Thymus (tissue), 11 donors: Measurements from ENCODE around the gene TTC34. TPM values are rescaled to one million over a fixed set of nuclear protein-coding genes. Genes with fewer than 3 reads are reported as not detected.

Experiments
- DNase-seq, 9 donors: peaks; one replicate each; pipeline ENCODE4 v3.0.0-alpha.2; 2013; ENCODE audit warnings: low spot score in 9 of 9, low read depth in 6 of 9, missing footprints in 1 of 9
- H3K27ac ChIP-seq, 2 donors: one replicate each; pipeline ENCODE4 v1.5.1; 2013; ENCODE audit warnings: control low read depth in 1 of 2, low read depth in 1 of 2, low read length in 1 of 2, mild to moderate bottlenecking in 1 of 2, moderate library complexity in 1 of 2
- H3K27me3 ChIP-seq, 2 donors: one replicate each; pipeline ENCODE4 v1.5.1; 2013; ENCODE audit warnings: low read length in 1 of 2; ENCODE audit not compliant: control insufficient read depth in 2 of 2, insufficient read depth in 1 of 2
- H3K36me3 ChIP-seq, 2 donors: one replicate each; pipeline ENCODE4 v1.5.1; 2013; ENCODE audit warnings: low read length in 1 of 2, mild to moderate bottlenecking in 1 of 2, moderate library complexity in 1 of 2; ENCODE audit not compliant: control insufficient read depth in 2 of 2, insufficient read depth in 2 of 2
- H3K4me1 ChIP-seq, 2 donors: one replicate each; pipeline ENCODE4 v1.5.1; 2013; ENCODE audit warnings: low read length in 2 of 2; ENCODE audit not compliant: control insufficient read depth in 2 of 2, insufficient read depth in 2 of 2
- H3K4me3 ChIP-seq, 2 donors: one replicate each; pipeline ENCODE4 v1.5.1; 2013; ENCODE audit warnings: low read length in 2 of 2, control low read depth in 1 of 2, mild to moderate bottlenecking in 1 of 2
- H3K9me3 ChIP-seq, 2 donors: one replicate each; pipeline ENCODE4 v1.5.1; 2013; ENCODE audit warnings: low read length in 1 of 2, mild to moderate bottlenecking in 1 of 2; ENCODE audit not compliant: control insufficient read depth in 2 of 2, insufficient read depth in 1 of 2
- WGBS: extraction: QIAGEN DNeasy Blood & Tissue Kit; methylation state at CpG from one replicate; pipeline ENCODE4 v1.1.7; 2013; 5-methylcytosine and 5-hydroxymethylcytosine counted together
- polyA plus RNA-seq: library from polyadenylated mRNA; stranded (reverse); fragments of 200-250 nt; gene quantifications from one replicate; pipeline ENCODE4 v1.2.3, GENCODE V29; 2013
- total RNA-seq: library from RNA; stranded (reverse); fragments of 120-200 nt; gene quantifications from one replicate; pipeline ENCODE4 v1.2.4, GENCODE V29; 2013
- donor health status: healthy.

The TTC34 gene
- total and polyA plus RNA-seq, 2 donors: 0.09 to 0.34 TPM

- Histone ChIP-seq H3K4me1 (peaks cover 0 to 3% of the 10 kb centered on the region in 2 donors), H3K27me3 (peaks cover 2 to 5% of the 10 kb centered on the region in 2 donors), H3K36me3 (no peaks in the 10 kb centered on the region), H3K4me3 (no peak overlapping the region), H3K27ac (no peak overlapping the region), H3K9me3 (peaks cover 0 to 9% of the 10 kb centered on the region in 2 donors)
- no peak for DNase-seq
- WGBS: 92% methylated on average over 28 of the region's 28 CpGs
Measured at GRCh38 chr1:2596530-2597333, 204.8 kb downstream of the TTC34 start.

- WGBS: 94% methylated on average over 31 of the region's 31 CpGs
- Histone ChIP-seq H3K9me3 (peaks cover 0 to 9% of the 10 kb centered on the region in 2 donors), H3K27me3 (peaks cover 2 to 5% of the 10 kb centered on the region in 2 donors), H3K4me1 (peaks cover 0 to 3% of the 10 kb centered on the region in 2 donors), H3K36me3 (no peaks in the 10 kb centered on the region), H3K4me3 (no peak overlapping the region), H3K27ac (no peak overlapping the region)
- no peak for DNase-seq
Measured at GRCh38 chr1:2595812-2596529, 205.5 kb downstream of the TTC34 start.

GRCh38 chr1:2595261-2595811, 206.2 kb downstream of the TTC34 start:
- Histone ChIP-seq H3K36me3 (no peaks in the 10 kb centered on the region), H3K27ac (no peak overlapping the region), H3K4me3 (no peak overlapping the region), H3K9me3 (peaks cover 0 to 9% of the 10 kb centered on the region in 2 donors), H3K27me3 (peaks cover 2 to 5% of the 10 kb centered on the region in 2 donors), H3K4me1 (peaks cover 0 to 3% of the 10 kb centered on the region in 2 donors)
- WGBS: 93% methylated on average over 19 of the region's 19 CpGs
- DNase-seq: no peak

- Histone ChIP-seq H3K36me3 (no peaks in the 10 kb centered on the region), H3K27me3 (peaks cover 2 to 5% of the 10 kb centered on the region in 2 donors), H3K27ac (no peak overlapping the region), H3K4me3 (no peak overlapping the region), H3K4me1 (peaks cover 0 to 3% of the 10 kb centered on the region in 2 donors), H3K9me3 (peaks cover 0 to 9% of the 10 kb centered on the region in 2 donors)
- 95% methylated on average over 17 of the region's 17 CpGs for WGBS
- no peak for DNase-seq
Measured at GRCh38 chr1:2594641-2595131, 206.8 kb downstream of the TTC34 start.

- H3K27ac ChIP-seq: no peak overlapping the region
- no peaks in the 10 kb centered on the region for H3K36me3 ChIP-seq
- DNase-seq: no peak
Measured at GRCh38 chr1:2594001-2594640, 207.4 kb downstream of the TTC34 start.

GRCh38 chr1:2593251-2593878, 208.1 kb downstream of the TTC34 start:
- Histone ChIP-seq H3K9me3 (peaks cover 0 to 6% of the 10 kb centered on the region in 2 donors), H3K27me3 (peaks cover 2 to 4% of the 10 kb centered on the region in 2 donors), H3K27ac (no peak overlapping the region), H3K4me3 (no peak overlapping the region), H3K4me1 (peaks cover 0 to 3% of the 10 kb centered on the region in 2 donors), H3K36me3 (no peaks in the 10 kb centered on the region)
- no peak for DNase-seq
- 88% methylated on average over 26 of the region's 26 CpGs for WGBS

More at GRCh38 chr1:2594001-2594640, 207.4 kb downstream of the TTC34 start:
- Histone ChIP-seq H3K4me3 (no peak overlapping the region), H3K4me1 (peaks cover 0 to 3% of the 10 kb centered on the region in 2 donors), H3K27me3 (peaks cover 2 to 5% of the 10 kb centered on the region in 2 donors), H3K9me3 (peaks cover 0 to 9% of the 10 kb centered on the region in 2 donors)
- 73% methylated on average over 20 of the region's 20 CpGs for WGBS

- DNase-seq: no peak
- H3K4me1 ChIP-seq: peaks cover 3 to 4% of the 10 kb centered on the region in 2 donors
- H3K4me3 ChIP-seq: no peak overlapping the region
- 65% methylated on average over 15 of the region's 15 CpGs for WGBS
- H3K27me3 ChIP-seq: peaks cover 0 to 2% of the 10 kb centered on the region in 2 donors
- H3K9me3 ChIP-seq: no peaks in the 10 kb centered on the region
- H3K36me3 ChIP-seq: no peaks in the 10 kb centered on the region
- no peak overlapping the region for H3K27ac ChIP-seq
Measured at GRCh38 chr1:2592672-2593071, 208.8 kb downstream of the TTC34 start.

GRCh38 chr1:2591581-2592261, 209.8 kb downstream of the TTC34 start:
- Histone ChIP-seq H3K27ac (no peak overlapping the region), H3K4me1 (peaks cover 3 to 10% of the 10 kb centered on the region in 2 donors), H3K36me3 (no peaks in the 10 kb centered on the region), H3K4me3 (no peak overlapping the region), H3K9me3 (no peaks in the 10 kb centered on the region), H3K27me3 (peaks cover 2 to 3% of the 10 kb centered on the region in 2 donors)
- no peak for DNase-seq
- WGBS: 97% methylated on average over 12 of the region's 12 CpGs
